Psoas muscle (tissue), 8 donors: ENCODE data around the gene FGF21. TPM values are rescaled to one million over a fixed set of nuclear protein-coding genes. Genes with fewer than 3 reads are reported as not detected.

Experiments used
- ATAC-seq, 4 donors: fragments of 200-7000 bp; cut with Tn5 transposase; one replicate each; pipeline ENCODE4 v1.9.1; 2020; ENCODE audit warnings: moderate library complexity in 3 of 4, mild to moderate bottlenecking in 2 of 4
- DNase-seq, 2 donors: peaks; one replicate each; pipeline ENCODE4 v3.0.0-alpha.2; 2020
- H3K27ac ChIP-seq: fragments of 200-600 bp; one replicate; pipeline ENCODE4 v1.8.0; 2022
- H3K27me3 ChIP-seq, 3 donors: fragments of 200-600 bp in 1 of 3; one replicate each; pipeline versions ENCODE4 v1.6.1 to v1.8.0; 2013 to 2022; ENCODE audit warnings: low read length in 2 of 3, mild to moderate bottlenecking in 2 of 3, moderate library complexity in 1 of 3; ENCODE audit not compliant: insufficient read depth in 3 of 3
- H3K36me3 ChIP-seq, 2 donors: fragments of 200-600 bp in 1 of 2; one replicate each; pipeline versions ENCODE4 v1.6.1 to v1.8.0; 2013 to 2022; ENCODE audit warnings: low read depth in 1 of 2, mild to moderate bottlenecking in 1 of 2, moderate library complexity in 1 of 2; ENCODE audit not compliant: insufficient read depth in 1 of 2
- H3K4me1 ChIP-seq: fragments of 200-600 bp; one replicate; pipeline ENCODE4 v1.8.0; 2022
- H3K4me3 ChIP-seq: fragments of 200-600 bp; one replicate; pipeline ENCODE4 v1.8.0; 2022; ENCODE audit warnings: mild to moderate bottlenecking
- H3K9me3 ChIP-seq: fragments of 200-600 bp; one replicate; pipeline ENCODE4 v1.8.0; 2022
- CTCF ChIP-seq: fragments of 200-600 bp; IDR thresholded peaks from one replicate; pipeline ENCODE4 v1.8.0; 2022; ENCODE audit warnings: antibody characterized with exemption
- WGBS, 3 donors: extraction: QIAGEN DNeasy Blood & Tissue Kit; methylation state at CpG; one replicate each; pipeline versions ENCODE4 v1.1.6 to v1.1.7; 2013; 5-methylcytosine and 5-hydroxymethylcytosine counted together
- intact Hi-C, 2 donors: fragments of 100-400 bp; cut with DNase I; formaldehyde crosslinking; loops; one replicate each; pipeline versions ENCODE4 v1.11.0 to v1.14.2; 2022
- polyA plus RNA-seq, 3 donors: library from polyadenylated mRNA; stranded (reverse); fragments of 200-250 nt; gene quantifications; one replicate each; pipeline ENCODE4 v1.2.3, GENCODE V29; 2013
- total RNA-seq, 4 donors: library from RNA; stranded (reverse); fragmentation: NEBNext Ultra II Directional in 2 of 4; extraction: Animal tissue kit (Norgen Biotek cat#: 25700) in 2 of 4; gene quantifications; one replicate each; pipeline versions ENCODE4 v1.2.1 to v1.2.4, GENCODE V29; 2021 to 2023
- donor health status: healthy with polysubstance abuse.
- donor health status: DM: no; HTN: no; CAD: no; lungs with moderate emphysema.
- donor health status: Bipolar disorder and iron deficiency.
- donor health status: healthy.
- donor health status: DM: yes; HTN: yes; CAD: no.
- donor health status: DM: no; HTN: no; CAD: no.
- donor health status: DM: no; HTN: no; CAD: no.
- donor health status: DM: yes; HTN: yes; CAD: no.

FGF21 gene
- total and polyA plus RNA-seq, 7 donors = 0.06 to 6.2 (median 1.0) TPM; not detected in 3

- Histone ChIP-seq H3K27me3 (no peaks in the 10 kb centered on the region), H3K4me1 (peaks cover 42% of the 10 kb centered on the region), H3K27ac (peak overlapping the region; percentile 88), H3K36me3 (no peaks in the 10 kb centered on the region), H3K9me3 (no peaks in the 10 kb centered on the region), H3K4me3 (no peak overlapping the region)
- intact Hi-C loops = no loop called here
- DNase-seq (peak in 1 of 2 donors; percentile 83), ATAC-seq (peak; percentile 37 to 62 (median 52))
- WGBS, 3 donors = 30 to 42% (median 31%) methylated on average over 11 of the region's 11 CpGs
- no peak for TF ChIP-seq CTCF
Measured at GRCh38 chr19:48768994-48769713, 13.8 kb downstream of the FGF21 start.

DNA sequence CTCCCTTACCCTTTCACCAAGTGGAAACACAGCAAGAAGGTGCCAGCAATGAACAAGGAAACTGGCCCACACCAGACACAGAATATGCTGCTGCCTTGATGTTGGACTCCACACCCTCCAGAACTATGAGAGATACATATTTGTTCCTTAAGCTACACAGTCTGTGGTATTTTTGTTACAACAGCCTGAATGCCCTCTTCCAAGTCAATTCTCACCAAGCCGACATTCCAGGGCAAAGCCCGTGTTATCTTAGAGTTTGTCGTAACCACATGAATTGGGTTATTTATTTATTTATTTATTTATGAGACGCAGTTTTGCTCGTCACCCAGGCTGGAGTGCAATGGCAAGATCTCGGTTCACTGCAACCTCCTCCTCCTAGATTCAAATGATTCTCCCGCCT, 14.9 kb downstream of the FGF21 start:
- DNase-seq (no peak), ATAC-seq (no peak)
- 68 to 74% (median 70%) methylated on average over 7 of the region's 7 CpGs for WGBS, 3 donors
- Histone ChIP-seq H3K9me3 (no peaks in the 10 kb centered on the region), H3K4me1 (peaks cover 42% of the 10 kb centered on the region), H3K27ac (peak overlapping the region; percentile 88), H3K4me3 (no peak overlapping the region), H3K27me3 (no peaks in the 10 kb centered on the region), H3K36me3 (no peaks in the 10 kb centered on the region)
- intact Hi-C loops = no loop called here
- TF ChIP-seq CTCF = no peak

DNA sequence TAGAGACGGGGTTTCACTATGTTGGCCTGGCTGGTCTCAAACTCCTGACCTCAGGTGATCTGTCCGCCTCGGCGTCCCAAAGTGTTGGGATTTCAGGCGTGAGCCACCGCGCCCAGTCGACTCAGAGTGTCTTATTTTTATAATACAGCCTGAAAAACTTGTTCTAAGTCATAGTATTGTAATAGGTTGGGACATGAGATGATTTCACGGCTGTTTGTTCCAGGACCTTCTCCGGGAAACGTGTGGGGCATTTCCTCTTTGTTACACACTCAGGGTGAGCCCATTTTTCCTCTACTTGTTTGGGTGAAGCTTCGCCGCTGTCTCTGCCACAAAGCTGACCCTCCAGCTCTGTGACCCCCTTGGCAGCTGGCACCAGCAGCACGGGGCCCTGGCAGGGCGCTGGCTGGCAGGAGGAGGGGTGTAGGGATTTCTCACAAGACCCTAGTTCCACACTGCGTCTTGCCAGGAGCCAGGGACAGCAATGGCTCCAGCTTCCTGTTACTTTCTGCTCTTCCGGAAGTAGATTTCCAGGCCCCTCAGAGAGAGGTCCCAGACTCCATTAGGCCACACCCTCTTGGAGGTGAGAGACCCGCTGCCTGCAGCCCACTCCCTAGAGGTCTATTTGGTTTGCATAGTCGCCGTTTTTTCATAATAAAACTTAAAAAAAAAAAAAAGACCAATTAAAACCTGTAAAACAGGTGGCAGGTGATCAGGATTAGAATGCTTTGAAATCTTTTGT, 15.6 kb downstream of the FGF21 start:
- Histone ChIP-seq H3K27ac (peak overlapping the region; percentile 88), H3K36me3 (no peaks in the 10 kb centered on the region), H3K9me3 (no peaks in the 10 kb centered on the region), H3K4me1 (peaks cover 40% of the 10 kb centered on the region), H3K27me3 (no peaks in the 10 kb centered on the region), H3K4me3 (no peak overlapping the region)
- no peak for ATAC-seq
- intact Hi-C loops = no loop called here
- WGBS, 3 donors = 64 to 69% (median 65%) methylated on average over 20 of the region's 20 CpGs
- DNase-seq = no peak
- TF ChIP-seq CTCF = no peak

DNA sequence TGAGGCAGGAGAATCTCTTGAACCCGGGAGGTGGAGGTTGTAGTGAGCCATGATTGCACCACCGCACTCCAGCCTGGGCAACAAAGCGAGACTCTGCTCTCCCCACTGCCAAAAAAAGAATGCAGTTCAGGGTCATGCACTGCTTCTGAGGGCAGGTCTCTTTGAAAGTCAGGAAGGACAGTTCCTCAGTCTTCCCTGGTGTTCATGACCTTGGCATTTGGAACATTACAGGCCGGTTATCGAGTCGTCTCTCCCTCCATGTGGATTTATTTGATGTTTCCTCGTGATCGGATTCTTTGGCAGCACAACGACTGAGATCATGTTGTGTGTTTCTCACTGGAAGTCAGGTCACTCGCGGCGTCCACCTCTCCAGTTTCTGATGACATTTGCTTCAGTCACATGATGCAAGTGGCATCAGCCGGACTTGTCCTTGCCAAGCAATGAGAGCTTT, 17.2 kb downstream of the FGF21 start:
- TF ChIP-seq CTCF = no peak
- Histone ChIP-seq H3K36me3 (no peaks in the 10 kb centered on the region), H3K4me3 (no peak overlapping the region), H3K27me3 (no peaks in the 10 kb centered on the region), H3K27ac (peak overlapping the region; percentile 88), H3K4me1 (peaks cover 39% of the 10 kb centered on the region), H3K9me3 (no peaks in the 10 kb centered on the region)
- intact Hi-C loops = no loop called here
- WGBS, 3 donors = 19 to 20% (median 19%) methylated on average over 13 of the region's 13 CpGs
- DNase-seq (peak; percentile 73 to 87), ATAC-seq (peak; percentile 77 to 87 (median 82))
